Measurements from ENCODE around the gene TRIM26. TPM values are rescaled to one million over a fixed set of nuclear protein-coding genes. Genes with fewer than 3 reads are reported as not detected.

The TRIM26 gene
- total RNA-seq, 2 donors from 2014 or later, result 36.0 to 36.1 TPM

- H3K4me1 ChIP-seq (ENCODE audit: control insufficient read depth in 1 of 2, low read depth in 2 of 2), result no peaks in the 10 kb centered on the region
- no peaks in the 10 kb centered on the region for H3K27me3 ChIP-seq (replicated peaks; ENCODE audit: insufficient read depth)
- ATAC-seq (ENCODE audit: insufficient number of reproducible peaks, low FRiP score, low read depth) (no peak), DNase-seq (ENCODE audit: low spot score) (no peak)
- H3K36me3 ChIP-seq, result no peaks in the 10 kb centered on the region
- TF ChIP-seq CTCF (IDR thresholded peaks at IDR 0.05), result no peak
- no peaks in the 10 kb centered on the region for H3K9me3 ChIP-seq
- H3K27ac ChIP-seq, result no peak overlapping the region
- no peak overlapping the region for H3K4me3 ChIP-seq
Measured at GRCh38 chr6:30244560-30244959, 31.4 kb upstream of the TRIM26 start.

- Histone ChIP-seq H3K27ac (no peak overlapping the region), H3K36me3 (no peaks in the 10 kb centered on the region), H3K4me1 (ENCODE audit: control insufficient read depth in 1 of 2, low read depth in 2 of 2) (no peaks in the 10 kb centered on the region), H3K4me3 (no peak overlapping the region), H3K9me3 (no peaks in the 10 kb centered on the region), H3K27me3 (replicated peaks; ENCODE audit: insufficient read depth) (no peaks in the 10 kb centered on the region)
- ATAC-seq (ENCODE audit: insufficient number of reproducible peaks, low FRiP score, low read depth), result no peak
- TF ChIP-seq CTCF (IDR thresholded peaks at IDR 0.05), result no peak
- DNase-seq (ENCODE audit: low spot score), result no peak
Measured at GRCh38 chr6:30238178-30238795, 25.1 kb upstream of the TRIM26 start.

GRCh38 chr6:30234356-30234755, 21.1 kb upstream of the TRIM26 start:
- no peak for TF ChIP-seq CTCF (IDR thresholded peaks at IDR 0.05)
- Histone ChIP-seq H3K27me3 (replicated peaks; ENCODE audit: insufficient read depth) (no peaks in the 10 kb centered on the region), H3K36me3 (no peaks in the 10 kb centered on the region), H3K4me3 (no peak overlapping the region), H3K4me1 (ENCODE audit: control insufficient read depth in 1 of 2, low read depth in 2 of 2) (no peaks in the 10 kb centered on the region), H3K9me3 (no peaks in the 10 kb centered on the region), H3K27ac (no peak overlapping the region)
- DNase-seq (ENCODE audit: low spot score), result no peak
- ATAC-seq (ENCODE audit: insufficient number of reproducible peaks, low FRiP score, low read depth), result no peak

GRCh38 chr6:30231067-30231466, 17.9 kb upstream of the TRIM26 start:
- no peaks in the 10 kb centered on the region for H3K9me3 ChIP-seq
- H3K4me3 ChIP-seq, result no peak overlapping the region
- no peak for TF ChIP-seq CTCF (IDR thresholded peaks at IDR 0.05)
- ATAC-seq (ENCODE audit: insufficient number of reproducible peaks, low FRiP score, low read depth) (no peak), DNase-seq (ENCODE audit: low spot score) (no peak)
- no peaks in the 10 kb centered on the region for H3K4me1 ChIP-seq (ENCODE audit: control insufficient read depth in 1 of 2, low read depth in 2 of 2)
- no peak overlapping the region for H3K27ac ChIP-seq
- H3K27me3 ChIP-seq (replicated peaks; ENCODE audit: insufficient read depth), result no peaks in the 10 kb centered on the region
- H3K36me3 ChIP-seq, result no peaks in the 10 kb centered on the region

GRCh38 chr6:30227763-30228487, 14.7 kb upstream of the TRIM26 start:
- Histone ChIP-seq H3K36me3 (no peaks in the 10 kb centered on the region), H3K4me3 (no peak overlapping the region), H3K4me1 (ENCODE audit: control insufficient read depth in 1 of 2, low read depth in 2 of 2) (no peaks in the 10 kb centered on the region), H3K9me3 (no peaks in the 10 kb centered on the region), H3K27ac (no peak overlapping the region), H3K27me3 (replicated peaks; ENCODE audit: insufficient read depth) (no peaks in the 10 kb centered on the region)
- TF ChIP-seq CTCF (IDR thresholded peaks at IDR 0.05), result no peak
- ATAC-seq (ENCODE audit: insufficient number of reproducible peaks, low FRiP score, low read depth) (no peak), DNase-seq (ENCODE audit: low spot score) (no peak)
